AG10803 (cell line): Measurements from ENCODE around the gene ARTN.

Experiments
- DNase-seq: peaks from one replicate; pipeline ENCODE4 v3.0.0; 2010; ENCODE audit warnings: low read depth
- H3K4me3 ChIP-seq: 2 replicates; pipeline ENCODE4 v1.5.1; 2011; ENCODE audit warnings: mild to moderate bottlenecking, low read length, control low read depth
- TF ChIP-seq, protein P1 (sequence below): conservative IDR thresholded peaks from 2 replicates; pipeline ENCODE4 v1.5.1; 2011; ENCODE audit warnings: mild to moderate bottlenecking, low read length, control low read depth, inconsistent platforms

Gene ARTN

GRCh38 chr1:43981135-43981491 lies 47.5 kb downstream of the ARTN start:
- no peak for DNase-seq
- H3K4me3 ChIP-seq, result peak overlapping the region; percentile 79
- TF ChIP-seq, protein P1, sequence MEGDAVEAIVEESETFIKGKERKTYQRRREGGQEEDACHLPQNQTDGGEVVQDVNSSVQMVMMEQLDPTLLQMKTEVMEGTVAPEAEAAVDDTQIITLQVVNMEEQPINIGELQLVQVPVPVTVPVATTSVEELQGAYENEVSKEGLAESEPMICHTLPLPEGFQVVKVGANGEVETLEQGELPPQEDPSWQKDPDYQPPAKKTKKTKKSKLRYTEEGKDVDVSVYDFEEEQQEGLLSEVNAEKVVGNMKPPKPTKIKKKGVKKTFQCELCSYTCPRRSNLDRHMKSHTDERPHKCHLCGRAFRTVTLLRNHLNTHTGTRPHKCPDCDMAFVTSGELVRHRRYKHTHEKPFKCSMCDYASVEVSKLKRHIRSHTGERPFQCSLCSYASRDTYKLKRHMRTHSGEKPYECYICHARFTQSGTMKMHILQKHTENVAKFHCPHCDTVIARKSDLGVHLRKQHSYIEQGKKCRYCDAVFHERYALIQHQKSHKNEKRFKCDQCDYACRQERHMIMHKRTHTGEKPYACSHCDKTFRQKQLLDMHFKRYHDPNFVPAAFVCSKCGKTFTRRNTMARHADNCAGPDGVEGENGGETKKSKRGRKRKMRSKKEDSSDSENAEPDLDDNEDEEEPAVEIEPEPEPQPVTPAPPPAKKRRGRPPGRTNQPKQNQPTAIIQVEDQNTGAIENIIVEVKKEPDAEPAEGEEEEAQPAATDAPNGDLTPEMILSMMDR, result no peak

DNA sequence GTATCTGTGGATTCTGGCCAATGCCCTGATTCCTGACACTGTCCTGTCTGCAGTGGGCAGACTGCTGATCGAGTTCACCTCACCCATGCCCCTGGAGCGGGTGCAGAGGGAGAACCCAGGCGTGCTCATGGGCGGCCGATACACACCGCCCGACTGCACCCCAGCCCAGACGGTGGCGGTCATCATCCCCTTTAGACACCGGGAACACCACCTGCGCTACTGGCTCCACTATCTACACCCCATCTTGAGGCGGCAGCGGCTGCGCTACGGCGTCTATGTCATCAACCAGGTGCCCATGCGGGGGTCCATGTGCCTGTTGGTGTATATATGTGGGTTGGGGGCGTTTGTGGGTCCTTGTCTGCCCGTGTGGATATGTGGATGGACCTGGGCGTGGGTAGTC lies 48.0 kb downstream of the ARTN start:
- H3K4me3 ChIP-seq, result no peak overlapping the region
- DNase-seq, result no peak
- TF ChIP-seq, protein P1, result no peak

GRCh38 chr1:43982241-43982640 lies 48.6 kb downstream of the ARTN start:
- TF ChIP-seq, protein P1, result no peak
- H3K4me3 ChIP-seq, result no peak overlapping the region
- no peak for DNase-seq

GRCh38 chr1:43982808-43983207 lies 49.2 kb downstream of the ARTN start:
- TF ChIP-seq, protein P1, result no peak
- no peak for DNase-seq
- no peak overlapping the region for H3K4me3 ChIP-seq

GRCh38 chr1:43983253-43983899 lies 49.8 kb downstream of the ARTN start:
- no peak for DNase-seq
- TF ChIP-seq, protein P1, result no peak
- H3K4me3 ChIP-seq, result no peak overlapping the region

- TF ChIP-seq, protein P1, result no peak
- DNase-seq, result no peak
- no peak overlapping the region for H3K4me3 ChIP-seq
Observed at GRCh38 chr1:43984855-43985254, 51.3 kb downstream of the ARTN start.

GRCh38 chr1:43985984-43986595 lies 52.5 kb downstream of the ARTN start:
- DNase-seq, result no peak
- TF ChIP-seq, protein P1, result no peak
- H3K4me3 ChIP-seq, result no peak overlapping the region
